Sigmoid colon (tissue), 4 donors: ENCODE measurements around the gene NKIRAS2.

ENCODE experiments used
- EP300 ChIP-seq, 4 donors: sonication (generic); formaldehyde crosslinking; IDR thresholded peaks; one replicate each; pipeline ENCODE4 v1.6.1; 2017; ENCODE audit warnings: antibody characterized with exemption in 4 of 4
- POLR2A ChIP-seq, 2 donors: fragments of 450-650 bp; IDR thresholded peaks; one replicate each; pipeline ENCODE4 v1.6.1; 2016; ENCODE audit warnings: antibody characterized with exemption in 2 of 2, mild to moderate bottlenecking in 2 of 2, moderate library complexity in 2 of 2
- POLR2AphosphoS5 ChIP-seq, 4 donors: sonication (generic); formaldehyde crosslinking; IDR thresholded peaks; one replicate each; pipeline ENCODE4 v1.6.1; 2017; ENCODE audit warnings: antibody characterized with exemption in 4 of 4
- TF ChIP-seq, protein P1 (sequence below), 4 experiments: fragments of 450-650 bp in 3 of 4; fragments of 200-600 bp in 1 of 4; IDR thresholded peaks; one replicate each; pipeline ENCODE4 v1.5.1; 2016 to 2019; ENCODE audit warnings: antibody characterized with exemption in 4 of 4, mild to moderate bottlenecking in 3 of 4, moderate library complexity in 2 of 4

DNA sequence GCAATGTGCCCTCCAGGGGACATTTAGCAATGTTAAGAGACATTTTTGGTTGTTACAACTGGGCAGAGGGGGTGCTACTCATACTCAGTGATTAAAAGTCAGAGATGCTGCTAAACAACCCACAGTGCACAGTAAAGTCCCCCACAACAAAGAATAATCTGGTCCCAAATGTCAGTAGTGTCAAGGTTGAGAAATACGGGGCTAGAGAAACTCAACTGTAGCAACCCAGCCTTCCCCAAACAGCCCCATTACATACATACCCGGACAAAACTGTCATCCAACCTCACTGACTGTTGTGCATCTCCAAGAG, 23.1 kb upstream of the NKIRAS2 start:
- no peak for TF ChIP-seq POLR2AphosphoS5 (IDR thresholded peaks at IDR 0.05)
- TF ChIP-seq, protein P1, sequence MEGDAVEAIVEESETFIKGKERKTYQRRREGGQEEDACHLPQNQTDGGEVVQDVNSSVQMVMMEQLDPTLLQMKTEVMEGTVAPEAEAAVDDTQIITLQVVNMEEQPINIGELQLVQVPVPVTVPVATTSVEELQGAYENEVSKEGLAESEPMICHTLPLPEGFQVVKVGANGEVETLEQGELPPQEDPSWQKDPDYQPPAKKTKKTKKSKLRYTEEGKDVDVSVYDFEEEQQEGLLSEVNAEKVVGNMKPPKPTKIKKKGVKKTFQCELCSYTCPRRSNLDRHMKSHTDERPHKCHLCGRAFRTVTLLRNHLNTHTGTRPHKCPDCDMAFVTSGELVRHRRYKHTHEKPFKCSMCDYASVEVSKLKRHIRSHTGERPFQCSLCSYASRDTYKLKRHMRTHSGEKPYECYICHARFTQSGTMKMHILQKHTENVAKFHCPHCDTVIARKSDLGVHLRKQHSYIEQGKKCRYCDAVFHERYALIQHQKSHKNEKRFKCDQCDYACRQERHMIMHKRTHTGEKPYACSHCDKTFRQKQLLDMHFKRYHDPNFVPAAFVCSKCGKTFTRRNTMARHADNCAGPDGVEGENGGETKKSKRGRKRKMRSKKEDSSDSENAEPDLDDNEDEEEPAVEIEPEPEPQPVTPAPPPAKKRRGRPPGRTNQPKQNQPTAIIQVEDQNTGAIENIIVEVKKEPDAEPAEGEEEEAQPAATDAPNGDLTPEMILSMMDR (IDR thresholded peaks at IDR 0.05): no peak
- no peak for TF ChIP-seq POLR2A (IDR thresholded peaks at IDR 0.05)
- TF ChIP-seq EP300 (IDR thresholded peaks at IDR 0.05): no peak
